OCI-LY3 (cell line): ENCODE measurements around the gene ST6GALNAC6.

Experiments used
- H2AFZ ChIP-seq: fragments of 200-600, 300-600 bp; shearing (Covaris generic); 2 replicates; pipeline ENCODE4 v1.6.0; 2014; ENCODE audit warnings: antibody characterized with exemption, low read depth, low read length
- H3K27ac ChIP-seq: fragments of 200-600, 300-600 bp; sonication (generic); 2 replicates; pipeline ENCODE4 v1.5.1; 2014; ENCODE audit warnings: mild to moderate bottlenecking, low read length, moderate library complexity, mixed read lengths
- H3K27me3 ChIP-seq: fragments of 200-600, 300-600 bp; sonication (generic); 2 replicates; pipeline ENCODE4 v1.6.1; 2014; ENCODE audit warnings: low read depth, low read length, mixed read lengths
- H3K36me3 ChIP-seq: fragments of 200-600, 300-600 bp; sonication (generic); replicated peaks from 2 replicates; pipeline ENCODE3; 2014; ENCODE audit warnings: low read depth, low read length, mixed read lengths
- H3K4me1 ChIP-seq: fragments of 300-600, 200-600 bp; sonication (generic); 2 replicates; pipeline ENCODE4 v1.6.1; 2014; ENCODE audit warnings: low read length, mixed read lengths
- H3K4me2 ChIP-seq: fragments of 200-600, 300-600 bp; sonication (generic); 2 replicates; pipeline ENCODE4 v1.6.1; 2014; ENCODE audit warnings: low read length, mixed read lengths
- H3K4me3 ChIP-seq: fragments of 300-600, 200-600 bp; sonication (generic); 2 replicates; pipeline ENCODE4 v1.5.1; 2014; ENCODE audit warnings: antibody characterized with exemption, mild to moderate bottlenecking, low read length, moderate library complexity
- H3K79me2 ChIP-seq: fragments of 300-600, 200-600 bp; shearing (Covaris generic); 2 replicates; pipeline ENCODE4 v1.6.1; 2014; ENCODE audit warnings: mild to moderate bottlenecking, low read length, mixed read lengths
- H3K9ac ChIP-seq: fragments of 300-600, 200-600 bp; shearing (Covaris generic); 2 replicates; pipeline ENCODE4 v1.6.0; 2014; ENCODE audit warnings: mild to moderate bottlenecking, low read length, moderate library complexity
- H3K9me3 ChIP-seq: fragments of 200-600, 300-600 bp; shearing (Covaris generic); 2 replicates; pipeline ENCODE4 v1.6.1; 2014; ENCODE audit warnings: low read length, mixed read lengths; ENCODE audit not compliant: insufficient read depth
- H4K20me1 ChIP-seq: fragments of 200-600, 300-600 bp; sonication (generic); 2 replicates; pipeline ENCODE4 v1.6.1; 2016; ENCODE audit warnings: low read length, mixed read lengths; ENCODE audit not compliant: insufficient read depth
- CTCF ChIP-seq: fragments of 200-600, 300-600 bp; sonication (generic); IDR thresholded peaks from 2 replicates; pipeline ENCODE4 v1.5.1; 2014; ENCODE audit warnings: antibody characterized with exemption, low read length, low read depth
- EZH2phosphoT487 ChIP-seq: fragments of 200-600 bp; shearing (Covaris generic); IDR thresholded peaks from 2 replicates; pipeline ENCODE4 v1.6.1; 2018; ENCODE audit warnings: antibody characterized with exemption, mixed run types, low read depth

Gene ST6GALNAC6

DNA sequence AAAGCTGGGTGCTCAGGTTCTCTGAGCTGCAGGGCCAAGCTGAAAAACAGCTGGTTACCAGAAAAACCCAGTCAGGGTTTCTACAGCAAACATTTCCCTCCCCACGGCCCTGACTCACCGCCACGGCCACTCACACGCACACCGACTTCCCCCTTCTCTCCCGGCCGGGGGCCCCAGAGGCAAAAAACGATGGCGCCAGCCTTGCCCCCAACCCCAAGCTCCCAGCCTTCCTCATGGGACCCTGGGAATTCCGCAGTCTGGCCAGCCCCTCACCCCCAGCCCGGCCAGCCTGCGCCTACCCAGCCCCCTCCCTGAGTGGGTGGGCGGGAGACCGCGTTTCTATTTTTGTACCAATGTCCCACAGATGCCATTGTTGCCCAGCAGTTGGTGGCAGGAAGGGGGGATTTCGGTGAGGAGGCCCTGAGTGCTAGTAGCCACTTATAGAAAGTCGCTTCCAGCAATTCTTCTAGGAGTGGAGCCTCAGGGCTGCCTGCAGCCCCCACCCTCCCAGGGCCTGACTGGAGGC lies 63.3 kb downstream of the ST6GALNAC6 start:
- TF ChIP-seq EZH2phosphoT487 (no peak), CTCF (no peak)
- no peak overlapping the region for H3K4me3 ChIP-seq
- H2AFZ ChIP-seq = no peak overlapping the region
- no peak overlapping the region for H3K27ac ChIP-seq
- H3K36me3 ChIP-seq = no peaks in the 10 kb centered on the region
- no peaks in the 10 kb centered on the region for H3K9me3 ChIP-seq
- H4K20me1 ChIP-seq = no peaks in the 10 kb centered on the region
- H3K79me2 ChIP-seq = no peaks in the 10 kb centered on the region
- no peaks in the 10 kb centered on the region for H3K4me1 ChIP-seq
- no peaks in the 10 kb centered on the region for H3K27me3 ChIP-seq
- H3K4me2 ChIP-seq = no peak overlapping the region
- H3K9ac ChIP-seq = no peak overlapping the region
